GM18517 (cell line): ENCODE measurements around the gene PCDHGA3.
"Not testable (repeated sequence)": the region's sequence is repeated elsewhere in the genome, so short reads cannot be mapped to it uniquely, and the experiment has no call there.

Source experiments
- ATAC-seq: cut with Tn5 transposase; IDR thresholded peaks from one replicate; pipeline ENCODE4 v1.9.1; 2021; ENCODE audit warnings: mild to moderate bottlenecking, moderate library complexity; ENCODE audit not compliant: unreplicated experiment

Gene PCDHGA3

DNA sequence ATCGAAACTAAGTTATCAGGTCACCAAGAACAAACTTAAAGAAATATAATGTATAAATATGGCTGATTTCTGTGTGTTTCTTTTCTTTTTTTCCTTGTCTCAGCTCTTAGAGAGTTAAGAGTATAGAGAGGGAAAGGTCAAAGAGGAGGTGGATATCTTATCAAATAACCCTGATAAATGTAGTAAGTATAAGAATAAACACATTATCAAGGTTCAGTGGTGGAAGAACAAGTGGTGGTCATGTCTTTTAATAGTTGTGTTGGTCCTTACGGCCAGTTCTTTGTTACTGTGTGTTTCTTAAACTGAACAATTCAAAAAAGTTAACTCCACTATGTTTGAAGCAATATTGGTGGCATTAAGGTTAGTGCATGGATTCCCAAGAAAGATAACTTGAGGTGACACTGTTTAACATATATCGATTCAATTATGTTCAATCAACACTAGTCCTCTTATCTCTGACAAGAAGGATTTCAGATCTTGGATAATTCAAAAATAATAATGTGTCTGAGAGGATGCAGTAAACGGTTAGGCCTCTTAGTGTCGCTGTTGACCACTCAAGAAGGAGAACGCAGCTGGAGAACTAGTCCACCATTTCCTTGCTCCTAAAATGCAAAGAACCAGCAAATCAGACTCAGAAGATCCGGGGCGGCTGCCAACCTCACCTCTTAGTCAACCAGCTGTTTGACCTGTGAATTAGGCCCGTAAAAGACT is at the start of gene PCDHGA3:
Gene PCDHGA3, plus strand, starts transcription at position 588 of the 711 bp plus-strand sequence. CDS start 205 bp downstream, outside the sequence.
- no peak for ATAC-seq

DNA sequence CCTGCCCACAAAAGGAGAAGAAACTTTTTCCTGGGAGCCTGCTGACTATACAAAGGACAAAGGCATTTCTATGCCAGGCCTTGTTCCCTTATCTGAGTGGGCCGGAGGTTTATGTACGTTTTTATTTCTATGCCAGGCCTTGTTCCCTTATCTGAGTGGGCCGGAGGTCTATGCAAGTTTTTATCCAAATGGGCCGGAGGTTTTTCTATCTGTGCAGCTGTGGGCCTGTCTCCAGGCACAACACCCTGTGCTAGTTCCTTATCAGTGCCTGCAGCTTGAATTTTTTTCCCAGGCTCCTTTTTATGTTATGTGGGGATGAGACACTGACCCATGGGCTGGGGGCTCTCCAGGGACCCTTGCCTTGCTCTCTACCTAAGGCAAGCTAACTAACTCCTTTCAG is 45.3 kb upstream of the PCDHGA3 start:
- ATAC-seq: no peak

GRCh38 chr5:141303756-141304155 is 39.9 kb upstream of the PCDHGA3 start, which contains the start of gene SLC25A2:
Gene SLC25A2 (minus strand): TSS chr5:141304049. CDS start chr5:141303865, 184 bp downstream.
- no peak for ATAC-seq

DNA sequence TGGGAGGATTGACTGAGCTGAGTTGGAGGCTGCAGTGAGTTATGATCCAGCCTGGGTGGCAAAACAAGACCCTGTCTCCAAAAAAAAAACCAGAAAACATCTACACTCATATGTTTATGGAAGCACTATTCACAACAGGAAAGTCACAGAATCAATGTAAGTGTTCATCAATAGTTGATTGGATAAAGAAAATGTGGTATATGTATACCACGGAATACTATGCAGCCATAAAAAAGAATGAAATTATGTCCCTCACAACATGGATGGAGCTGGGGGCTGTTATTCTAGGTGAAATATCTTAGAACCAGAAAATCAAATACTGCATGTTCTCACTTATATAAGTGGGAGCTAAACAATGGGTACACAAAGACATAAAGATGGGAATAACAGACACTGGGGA is 37.0 kb upstream of the PCDHGA3 start:
- ATAC-seq: no peak

DNA sequence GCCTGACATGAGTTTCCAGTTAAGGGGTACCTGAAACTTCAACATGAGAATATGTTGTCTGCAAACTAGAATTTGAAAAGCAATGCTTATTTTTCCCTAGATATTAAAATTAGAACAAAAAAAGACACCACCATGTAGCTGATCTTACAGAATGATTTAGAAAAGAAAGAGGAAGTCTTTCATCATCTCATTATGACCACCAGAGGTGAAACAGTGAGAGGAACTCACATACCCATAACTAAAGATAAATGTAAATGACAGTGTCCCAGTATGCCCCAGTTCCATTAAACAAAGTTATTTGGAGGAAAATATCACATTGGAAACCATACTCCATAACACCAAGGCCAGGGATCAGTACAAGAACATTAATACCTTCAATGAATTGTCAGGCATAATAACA is 29.9 kb upstream of the PCDHGA3 start:
- no peak for ATAC-seq

DNA sequence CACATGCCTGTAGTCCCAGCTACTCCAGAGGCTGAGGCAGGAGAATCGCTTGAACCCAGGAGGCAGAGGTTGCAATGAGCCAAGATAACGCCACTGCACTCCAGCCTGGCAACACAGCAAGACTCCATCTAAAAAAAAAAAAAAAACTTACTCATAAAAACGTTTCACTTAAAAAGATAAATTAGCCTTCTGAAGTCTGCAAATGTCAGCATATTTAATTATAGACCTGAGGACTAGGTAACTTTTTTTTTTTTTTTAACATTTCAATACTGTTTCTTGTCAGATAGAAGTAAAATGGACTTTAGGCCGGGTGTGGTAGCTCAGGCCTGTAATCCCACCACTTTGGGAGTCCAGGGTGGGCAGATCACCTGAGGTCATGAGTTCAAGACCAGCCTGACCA is 26.7 kb upstream of the PCDHGA3 start:
- ATAC-seq: not testable (repeated sequence)

DNA sequence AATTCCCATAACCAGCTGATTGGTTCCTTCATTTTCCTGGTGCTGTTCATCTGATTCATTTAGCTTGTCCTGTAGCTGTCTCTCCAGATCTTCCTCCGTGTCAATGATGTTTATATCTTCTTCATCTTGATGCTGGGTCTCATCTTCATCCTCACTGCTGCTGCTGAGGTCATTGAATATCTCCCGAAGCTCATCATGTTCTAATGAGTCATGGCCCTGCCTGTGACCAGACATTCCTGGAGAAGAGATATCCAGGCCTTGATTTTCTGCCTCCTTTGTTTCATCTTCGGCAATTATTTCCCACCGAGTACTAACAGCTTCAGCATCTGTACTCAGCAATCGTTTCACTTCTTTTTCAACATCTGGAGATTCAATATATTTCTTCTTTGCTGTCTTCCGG is 24.4 kb upstream of the PCDHGA3 start:
- no peak for ATAC-seq

DNA sequence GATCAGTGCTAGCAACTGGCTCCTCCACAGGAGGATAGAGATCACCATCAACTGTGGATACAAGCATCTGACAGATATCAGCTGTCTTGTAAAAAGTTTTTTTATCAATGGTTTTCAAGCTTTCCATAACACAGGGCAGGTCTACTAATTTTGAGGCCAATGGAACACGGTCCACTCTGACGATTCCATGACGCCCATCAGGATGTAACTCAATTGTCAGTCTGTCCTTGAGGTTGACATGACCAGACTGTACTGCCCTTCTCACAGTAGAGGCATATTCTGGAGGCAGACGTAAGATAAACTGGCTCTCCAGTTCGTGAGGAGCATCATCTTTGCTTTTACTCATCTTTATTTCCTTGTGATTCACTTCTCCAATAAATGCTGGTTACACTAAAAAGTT is 23.9 kb upstream of the PCDHGA3 start:
- no peak for ATAC-seq

- peak; percentile 87 for ATAC-seq
Observed at GRCh38 chr5:141320225-141321169, 23.1 kb upstream of the PCDHGA3 start, which contains the start of gene TAF7. Gene TAF7 (minus strand): TSS chr5:141320784. CDS start chr5:141320044, 740 bp downstream.

GRCh38 chr5:141322261-141322660 is 21.4 kb upstream of the PCDHGA3 start:
- ATAC-seq: no peak

- peak; percentile 45 for ATAC-seq
Observed at GRCh38 chr5:141326088-141326854, 17.4 kb upstream of the PCDHGA3 start.

DNA sequence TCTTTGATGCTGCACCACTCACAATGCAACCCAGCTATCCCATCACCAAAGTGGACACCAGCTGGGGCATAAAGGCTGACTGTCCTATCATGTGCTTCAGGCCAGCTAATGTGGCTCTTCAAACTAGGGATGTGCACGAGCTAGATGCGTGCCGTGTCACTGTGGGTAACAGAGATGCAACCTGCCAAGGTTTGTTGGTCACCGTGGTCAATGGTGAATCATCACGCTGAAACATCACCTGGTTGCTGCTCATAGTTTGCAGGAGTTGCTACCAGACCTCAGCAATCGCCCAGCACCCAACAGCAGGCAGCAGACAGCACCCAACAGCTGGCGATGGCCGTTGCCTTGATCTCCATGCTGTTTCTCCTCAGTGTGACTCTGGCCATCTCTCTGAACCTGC is 15.4 kb upstream of the PCDHGA3 start:
- no peak for ATAC-seq

DNA sequence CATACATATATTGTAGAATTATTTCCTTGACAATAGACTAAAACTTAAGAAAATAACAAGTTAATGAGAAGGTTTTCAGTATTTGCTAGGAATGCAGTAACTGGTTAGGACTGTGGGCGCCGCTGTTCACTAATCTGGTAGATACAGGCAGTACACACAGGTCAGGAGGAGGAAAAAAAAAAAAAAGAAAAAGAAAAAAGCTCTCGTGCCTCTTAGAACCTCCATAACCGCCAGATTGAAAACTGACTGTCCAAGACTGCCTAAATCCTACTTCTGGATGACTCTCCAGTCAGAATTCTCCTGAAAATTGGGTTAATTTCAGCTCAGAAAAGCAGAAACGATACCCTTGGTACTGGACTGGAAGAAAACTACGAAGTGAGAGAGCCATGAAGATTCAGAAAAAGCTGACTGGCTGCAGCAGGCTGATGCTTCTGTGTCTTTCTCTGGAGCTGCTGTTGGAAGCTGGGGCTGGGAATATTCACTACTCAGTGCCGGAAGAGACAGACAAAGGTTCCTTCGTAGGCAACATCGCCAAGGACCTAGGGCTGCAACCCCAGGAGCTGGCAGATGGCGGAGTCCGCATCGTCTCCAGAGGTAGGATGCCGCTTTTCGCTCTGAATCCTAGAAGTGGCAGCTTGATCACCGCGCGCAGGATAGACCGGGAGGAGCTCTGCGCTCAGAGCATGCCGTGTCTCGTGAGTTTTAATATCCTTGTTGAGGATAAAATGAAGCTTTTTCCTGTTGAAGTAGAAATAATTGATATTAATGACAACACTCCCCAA is 13.1 kb upstream of the PCDHGA3 start, which contains the start of gene PCDHGA1:
Gene PCDHGA1, plus strand, starts transcription at position 216 of the 782 bp plus-strand sequence.
- ATAC-seq: no peak

- not testable (repeated sequence) for ATAC-seq
Observed at GRCh38 chr5:141332571-141332970, 11.1 kb upstream of the PCDHGA3 start.

GRCh38 chr5:141338538-141339306 is 4.9 kb upstream of the PCDHGA3 start, which contains the start of gene PCDHGA2:
Gene PCDHGA2 (plus strand): TSS chr5:141338760.
- ATAC-seq: no peak

GRCh38 chr5:141340781-141341354 is 2.8 kb upstream of the PCDHGA3 start:
- ATAC-seq: not testable (repeated sequence)

- no peak for ATAC-seq
Observed at GRCh38 chr5:141342773-141343172, 856 bp upstream of the PCDHGA3 start.

DNA sequence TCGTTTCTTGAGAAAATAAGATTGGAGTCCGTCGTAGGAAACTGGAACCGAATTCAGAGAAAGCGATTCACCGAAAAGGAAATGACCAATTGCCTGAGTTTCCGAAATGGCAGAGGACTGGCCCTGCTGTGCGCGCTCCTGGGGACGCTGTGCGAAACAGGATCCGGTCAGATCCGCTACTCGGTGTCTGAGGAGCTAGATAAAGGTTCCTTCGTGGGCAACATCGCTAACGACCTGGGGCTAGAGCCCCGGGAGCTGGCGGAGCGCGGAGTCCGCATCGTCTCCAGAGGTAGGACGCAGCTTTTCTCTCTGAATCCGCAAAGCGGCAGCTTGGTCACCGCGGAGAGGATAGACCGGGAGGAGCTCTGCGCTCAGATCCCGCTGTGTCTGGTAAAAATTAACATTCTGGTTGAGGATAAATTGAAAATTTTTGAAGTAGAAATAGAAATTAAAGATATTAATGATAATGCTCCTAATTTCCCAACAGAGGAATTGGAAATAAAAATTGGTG is 379 bp downstream of the PCDHGA3 start:
- ATAC-seq: no peak

DNA sequence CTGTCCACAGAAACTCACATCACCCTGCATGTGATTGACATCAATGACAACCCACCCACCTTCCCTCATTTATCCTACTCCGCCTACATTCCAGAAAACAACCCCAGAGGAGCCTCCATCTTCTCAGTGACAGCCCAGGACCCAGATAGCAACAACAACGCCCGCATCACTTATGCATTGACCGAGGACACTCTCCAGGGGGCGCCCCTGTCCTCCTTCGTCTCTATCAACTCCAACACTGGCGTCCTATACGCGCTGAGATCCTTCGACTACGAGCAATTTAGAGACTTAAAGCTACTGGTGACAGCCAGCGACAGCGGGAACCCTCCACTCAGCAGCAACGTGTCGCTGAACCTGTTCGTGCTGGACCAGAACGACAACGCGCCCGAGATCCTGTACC is 1.7 kb downstream of the PCDHGA3 start:
- ATAC-seq: no peak
